Natural killer cell (primary cell): ENCODE data around the gene SLIT1. TPM values are rescaled to one million over a fixed set of nuclear protein-coding genes. Genes with fewer than 3 reads are reported as not detected.

Experiments
- ATAC-seq, 3 donors: fragments of 150-1000 bp in 2 of 3; fragments of 200-7000 bp in 1 of 3; cut with Tn5 transposase; 1 replicate in 1 of 3; 2 replicates in 2 of 3; pipeline ENCODE4 v1.10.0; 2021; ENCODE audit warnings: mild to moderate bottlenecking in 2 of 3, moderate library complexity in 2 of 3
- DNase-seq, 2 donors: peaks; one replicate each; pipeline versions ENCODE4 v3.0.0 to v3.0.0-alpha.2; 2013 to 2021; ENCODE audit warnings: mixed read lengths in 1 of 2
- H3K27ac ChIP-seq: one replicate; pipeline ENCODE4 v1.5.1; 2013; ENCODE audit warnings: mild to moderate bottlenecking, low read length
- H3K27me3 ChIP-seq: one replicate; pipeline ENCODE4 v1.6.1; 2013; ENCODE audit warnings: low read length; ENCODE audit not compliant: control insufficient read depth, insufficient read depth
- H3K36me3 ChIP-seq: one replicate; pipeline ENCODE4 v1.6.1; 2013; ENCODE audit warnings: low read length; ENCODE audit not compliant: control insufficient read depth, insufficient read depth
- H3K4me1 ChIP-seq: one replicate; pipeline ENCODE4 v1.6.1; 2013; ENCODE audit warnings: low read length; ENCODE audit not compliant: control insufficient read depth, insufficient read depth
- H3K4me3 ChIP-seq: one replicate; pipeline ENCODE4 v1.5.1; 2013; ENCODE audit warnings: low read length
- H3K9me3 ChIP-seq: one replicate; pipeline ENCODE4 v1.6.1; 2013; ENCODE audit warnings: low read length; ENCODE audit not compliant: control insufficient read depth, insufficient read depth
- H3K27ac Mint-ChIP-seq, 2 donors: one replicate each; pipeline ENCODE4 v1.8.0; 2022; ENCODE audit warnings: mild to moderate bottlenecking in 2 of 2, mixed read lengths in 2 of 2, moderate library complexity in 1 of 2
- H3K27me3 Mint-ChIP-seq, 2 donors: one replicate each; pipeline ENCODE4 v1.8.0; 2022; ENCODE audit warnings: low read depth in 2 of 2, mixed read lengths in 2 of 2
- H3K36me3 Mint-ChIP-seq: one replicate; pipeline ENCODE4 v1.8.0; 2022; ENCODE audit warnings: mixed read lengths
- H3K4me1 Mint-ChIP-seq, 2 donors: one replicate each; pipeline ENCODE4 v1.8.0; 2022; ENCODE audit warnings: mixed read lengths in 2 of 2
- H3K4me3 Mint-ChIP-seq: one replicate; pipeline ENCODE4 v1.8.0; 2022; ENCODE audit warnings: mild to moderate bottlenecking, moderate library complexity, mixed read lengths
- H3K9me3 Mint-ChIP-seq, 2 donors: one replicate each; pipeline ENCODE4 v1.8.0; 2022; ENCODE audit warnings: mixed read lengths in 2 of 2
- CTCF ChIP-seq: fragments of 200-600 bp; IDR thresholded peaks from one replicate; pipeline ENCODE4 v1.8.0; 2022; ENCODE audit warnings: antibody characterized with exemption
- WGBS: methylation state at CpG from one replicate; pipeline ENCODE4 v1.1.7; 2013; ENCODE audit warnings: missing lambda C conversion rate; ENCODE audit not compliant: insufficient coverage; 5-methylcytosine and 5-hydroxymethylcytosine counted together
- intact Hi-C: fragments of 100-400 bp; cut with micrococcal nuclease; formaldehyde crosslinking; loops from one replicate; pipeline ENCODE4 v1.14.2; 2022
- total RNA-seq, 4 donors: library from RNA; stranded (reverse); fragments of 120-200 nt in 1 of 4; gene quantifications; one replicate each; pipeline versions ENCODE4 v1.2.3 to v1.2.4, GENCODE V29; 2013 to 2022

The SLIT1 gene
- total RNA-seq, 3 donors from 2014 or later (not counting 1 experiment from before 2014, with no cell fraction given): 0.28 to 1.5 (median 1.1) TPM

GRCh38 chr10:97061423-97061822, 124.3 kb downstream of the SLIT1 start:
- 100% methylated on average over 2 of the region's 2 CpGs for WGBS
- ATAC-seq: no peak
- no peak overlapping the region for H3K27ac Mint-ChIP-seq
- no peaks in the 10 kb centered on the region for H3K36me3 ChIP-seq
- H3K9me3 ChIP-seq: no peaks in the 10 kb centered on the region
- no peak overlapping the region for H3K27ac ChIP-seq
- no peaks in the 10 kb centered on the region for H3K36me3 Mint-ChIP-seq
- intact Hi-C loops: no loop called here
- H3K4me1 Mint-ChIP-seq: no peaks in the 10 kb centered on the region
- H3K27me3 ChIP-seq: no peaks in the 10 kb centered on the region
- H3K9me3 Mint-ChIP-seq: no peaks in the 10 kb centered on the region
- no peak for TF ChIP-seq CTCF
- no peaks in the 10 kb centered on the region for H3K27me3 Mint-ChIP-seq
- H3K4me3 ChIP-seq: no peak overlapping the region
- H3K4me1 ChIP-seq: no peaks in the 10 kb centered on the region
- no peak for DNase-seq
- no peak overlapping the region for H3K4me3 Mint-ChIP-seq

GRCh38 chr10:97060441-97061084, 125.2 kb downstream of the SLIT1 start:
- Mint-ChIP-seq H3K4me1 (no peaks in the 10 kb centered on the region), H3K36me3 (no peaks in the 10 kb centered on the region), H3K4me3 (no peak overlapping the region), H3K27me3 (no peaks in the 10 kb centered on the region), H3K27ac (no peak overlapping the region), H3K9me3 (no peaks in the 10 kb centered on the region)
- Histone ChIP-seq H3K27me3 (no peaks in the 10 kb centered on the region), H3K9me3 (no peaks in the 10 kb centered on the region), H3K4me1 (no peaks in the 10 kb centered on the region), H3K27ac (no peak overlapping the region), H3K36me3 (no peaks in the 10 kb centered on the region), H3K4me3 (no peak overlapping the region)
- DNase-seq: no peak
- intact Hi-C loops: no loop called here
- ATAC-seq: no peak
- no peak for TF ChIP-seq CTCF
- WGBS: 92% methylated on average over 15 of the region's 15 CpGs

GRCh38 chr10:97059872-97060205, 125.9 kb downstream of the SLIT1 start:
- intact Hi-C loops: no loop called here
- ATAC-seq (no peak), DNase-seq (no peak)
- Histone ChIP-seq H3K27me3 (no peaks in the 10 kb centered on the region), H3K9me3 (no peaks in the 10 kb centered on the region), H3K4me3 (no peak overlapping the region), H3K4me1 (no peaks in the 10 kb centered on the region), H3K36me3 (no peaks in the 10 kb centered on the region), H3K27ac (no peak overlapping the region)
- Mint-ChIP-seq H3K27ac (no peak overlapping the region), H3K4me1 (no peaks in the 10 kb centered on the region), H3K9me3 (no peaks in the 10 kb centered on the region), H3K4me3 (no peak overlapping the region), H3K36me3 (no peaks in the 10 kb centered on the region), H3K27me3 (no peaks in the 10 kb centered on the region)
- no peak for TF ChIP-seq CTCF
- WGBS: 81% methylated on average over 7 of the region's 7 CpGs
